SK-N-SH (cell line): Measurements from ENCODE around the gene CARD8.

Source experiments
- CHD2 ChIP-seq: fragments of 150-350 bp; IDR thresholded peaks from 2 replicates; pipeline ENCODE4 v1.6.1; 2018; ENCODE audit warnings: low read length; ENCODE audit not compliant: partially characterized antibody
- CTCF ChIP-seq: fragments of 200-600 bp; sonication (generic); IDR thresholded peaks from 2 replicates; pipeline ENCODE4 v1.6.1; 2017; ENCODE audit warnings: antibody characterized with exemption, mild to moderate bottlenecking, moderate library complexity
- EP300 ChIP-seq, 2 experiments: IDR thresholded peaks; 2 replicates each; pipeline versions ENCODE4 v1.4.0 to v1.6.1; 2012; ENCODE audit warnings: borderline replicate concordance in 1 of 2, low read depth in 1 of 2, low read length in 1 of 2
- EZH2phosphoT487 ChIP-seq: fragments of 200-600 bp; sonication (generic); IDR thresholded peaks from 2 replicates; pipeline ENCODE4 v1.6.1; 2017; ENCODE audit warnings: low read depth, mixed run types, mild to moderate bottlenecking, antibody characterized with exemption, moderate library complexity, borderline replicate concordance
- MAX ChIP-seq: IDR thresholded peaks from 2 replicates; pipeline ENCODE4 v1.4.0; 2012; ENCODE audit warnings: low read depth
- POLR2AphosphoS5 ChIP-seq: IDR thresholded peaks from 2 replicates; pipeline ENCODE4 v1.6.1; 2012; ENCODE audit warnings: low read depth, low read length
- REST ChIP-seq: IDR thresholded peaks from 2 replicates; pipeline ENCODE4 v1.6.1; 2012; ENCODE audit warnings: mild to moderate bottlenecking, low read depth, low read length, moderate library complexity
- SIN3A ChIP-seq: IDR thresholded peaks from 2 replicates; pipeline ENCODE4 v1.6.1; 2012; ENCODE audit warnings: low read depth, mild to moderate bottlenecking, low read length, moderate library complexity, borderline replicate concordance
- USF2 ChIP-seq: fragments of 150-350 bp; IDR thresholded peaks from 2 replicates; pipeline ENCODE4 v1.6.1; 2017; ENCODE audit warnings: antibody characterized with exemption, low read length, low read depth, borderline replicate concordance
- YY1 ChIP-seq: IDR thresholded peaks from 2 replicates; pipeline ENCODE4 v1.4.0; 2012; ENCODE audit warnings: low read depth, mild to moderate bottlenecking
- ZBTB33 ChIP-seq: IDR thresholded peaks from 2 replicates; pipeline ENCODE4 v1.4.0; 2012; ENCODE audit warnings: low read depth, borderline replicate concordance

GRCh38 chr19:48206397-48207093 is 49.2 kb downstream of the CARD8 start:
- TF ChIP-seq CTCF (no peak), MAX (no peak), YY1 (no peak), POLR2AphosphoS5 (no peak), ZBTB33 (no peak), SIN3A (no peak), EZH2phosphoT487 (no peak), CHD2 (no peak), REST (no peak), EP300 (IDR thresholded peaks at IDR 0.05; ENCODE audit: borderline replicate concordance in 1 of 2, low read depth in 1 of 2, low read length in 1 of 2) (no peak), USF2 (no peak)
